SK-N-SH (cell line): ENCODE measurements around the gene KIF18B. TPM values are rescaled to one million over a fixed set of nuclear protein-coding genes. Genes with fewer than 3 reads are reported as not detected.

Experiments used
- CTCF ChIA-PET: fragments of 300-600, 350-600 bp; formaldehyde crosslinking; extraction: SDS; loops from one replicate; lab custom pipeline; 2021; lab: Yijun Ruan, JAX
- POLR2A ChIA-PET: fragments of 350-600 bp; sonication (Branson Sonifier 250); formaldehyde crosslinking; extraction: SDS; loops from one replicate; lab custom pipeline; 2020; ENCODE audit warnings: antibody characterized with exemption, inconsistent platforms; lab: Yijun Ruan, JAX
- DNase-seq: peaks from one replicate; pipeline ENCODE4 v3.0.0; 2012
- H2AFZ ChIP-seq: fragments of 200-600 bp; sonication (generic); 2 replicates; pipeline ENCODE4 v1.8.1; 2016; ENCODE audit warnings: antibody characterized with exemption, mild to moderate bottlenecking, low read depth
- H3F3A ChIP-seq: fragments of 200-600 bp; sonication (generic); replicated peaks from 2 replicates; pipeline ENCODE3; 2016; ENCODE audit warnings: antibody characterized with exemption, mild to moderate bottlenecking; ENCODE audit not compliant: insufficient read depth
- H3K27ac ChIP-seq, 2 experiments: fragments of 200-500 bp in 1 of 2; fragments of 200-600 bp in 1 of 2; sonication (Bioruptor generic) in 1 of 2; sonication (generic), shearing (Covaris generic) in 1 of 2; 2 replicates each; pipeline versions ENCODE4 v1.5.1 to v1.6.1; 2014 to 2016; ENCODE audit warnings: low read depth in 2 of 2, inconsistent platforms in 1 of 2, low read length in 1 of 2, mild to moderate bottlenecking in 1 of 2, mixed read lengths in 1 of 2
- H3K27me3 ChIP-seq: fragments of 200-600 bp; sonication (generic), shearing (Covaris generic); 2 replicates; pipeline ENCODE4 v1.6.1; 2016; ENCODE audit warnings: mixed run types; ENCODE audit not compliant: insufficient read depth
- H3K36me3 ChIP-seq, 2 experiments: fragments of 200-500 bp in 1 of 2; fragments of 200-600 bp in 1 of 2; sonication (Bioruptor generic) in 1 of 2; sonication (generic) in 1 of 2; replicated peaks in 1 of 2; 2 replicates each; pipeline versions ENCODE3 to v1.5.1; 2014 to 2016; ENCODE audit warnings: low read length in 1 of 2, mild to moderate bottlenecking in 1 of 2; ENCODE audit not compliant: insufficient read depth in 2 of 2, control insufficient read depth in 1 of 2
- H3K4me1 ChIP-seq, 2 experiments: fragments of 200-500 bp in 1 of 2; fragments of 200-600 bp in 1 of 2; sonication (Bioruptor generic) in 1 of 2; sonication (generic), shearing (Covaris generic) in 1 of 2; 2 replicates each; pipeline versions ENCODE4 v1.5.1 to v1.6.1; 2014 to 2016; ENCODE audit warnings: low read depth in 1 of 2, low read length in 1 of 2, mixed run types in 1 of 2; ENCODE audit not compliant: insufficient read depth in 2 of 2, control insufficient read depth in 1 of 2
- H3K4me2 ChIP-seq: fragments of 200-600 bp; sonication (generic), shearing (Covaris generic); 2 replicates; pipeline ENCODE4 v1.6.1; 2017; ENCODE audit warnings: mixed run types
- H3K4me3 ChIP-seq, 2 experiments: fragments of 200-500 bp in 1 of 2; fragments of 200-600 bp in 1 of 2; sonication (Bioruptor generic) in 1 of 2; sonication (generic), shearing (Covaris generic) in 1 of 2; 2 replicates each; pipeline versions ENCODE4 v1.5.1 to v1.8.1; 2014 to 2016; ENCODE audit warnings: low read depth in 2 of 2, inconsistent platforms in 1 of 2, low read length in 1 of 2, mild to moderate bottlenecking in 1 of 2, mixed read lengths in 1 of 2, moderate library complexity in 1 of 2
- H3K79me2 ChIP-seq: fragments of 200-600 bp; sonication (generic); 2 replicates; pipeline ENCODE4 v1.8.1; 2017; ENCODE audit warnings: mild to moderate bottlenecking; ENCODE audit not compliant: insufficient read depth
- H3K9ac ChIP-seq: fragments of 200-600 bp; sonication (generic); 2 replicates; pipeline ENCODE4 v1.6.1; 2017; ENCODE audit warnings: mixed run types
- H3K9me2 ChIP-seq: fragments of 200-600 bp; sonication (generic); 2 replicates; pipeline ENCODE4 v1.6.1; 2017; ENCODE audit warnings: mixed run types
- H3K9me3 ChIP-seq: fragments of 200-600 bp; sonication (generic); 2 replicates; pipeline ENCODE4 v1.6.1; 2017; ENCODE audit warnings: mixed run types, mild to moderate bottlenecking, moderate library complexity
- H4K20me1 ChIP-seq: fragments of 200-600 bp; sonication (generic); 2 replicates; pipeline ENCODE4 v1.6.1; 2017; ENCODE audit warnings: mild to moderate bottlenecking, mixed run types; ENCODE audit not compliant: insufficient read depth
- CHD2 ChIP-seq: fragments of 150-350 bp; IDR thresholded peaks from 2 replicates; pipeline ENCODE4 v1.6.1; 2018; ENCODE audit warnings: low read length; ENCODE audit not compliant: partially characterized antibody
- EZH2phosphoT487 ChIP-seq: fragments of 200-600 bp; sonication (generic); IDR thresholded peaks from 2 replicates; pipeline ENCODE4 v1.6.1; 2017; ENCODE audit warnings: low read depth, mixed run types, mild to moderate bottlenecking, antibody characterized with exemption, moderate library complexity, borderline replicate concordance
- GABPA ChIP-seq: IDR thresholded peaks from 2 replicates; pipeline ENCODE4 v1.4.0; 2012; ENCODE audit warnings: low read depth, mild to moderate bottlenecking
- GATA2 ChIP-seq: sonication (generic); formaldehyde crosslinking; IDR thresholded peaks from 2 replicates; pipeline ENCODE4 v1.5.0; 2020; ENCODE audit warnings: mild to moderate bottlenecking, missing genetic modification reagents
- JUND ChIP-seq: IDR thresholded peaks from 2 replicates; pipeline ENCODE4 v1.4.0; 2012
- RAD21 ChIP-seq: IDR thresholded peaks from 2 replicates; pipeline ENCODE4 v1.6.1; 2012; ENCODE audit warnings: mild to moderate bottlenecking, low read length
- RCOR1 ChIP-seq: fragments of 150-350 bp; IDR thresholded peaks from 2 replicates; pipeline ENCODE4 v1.6.1; 2017; ENCODE audit warnings: antibody characterized with exemption, low read length
- RXRA ChIP-seq: IDR thresholded peaks from 2 replicates; pipeline ENCODE4 v1.4.0; 2012; ENCODE audit warnings: low read depth, mild to moderate bottlenecking, borderline replicate concordance
- SIN3A ChIP-seq: IDR thresholded peaks from 2 replicates; pipeline ENCODE4 v1.6.1; 2012; ENCODE audit warnings: low read depth, mild to moderate bottlenecking, low read length, moderate library complexity, borderline replicate concordance
- SMC3 ChIP-seq: IDR thresholded peaks from 2 replicates; pipeline ENCODE4 v1.6.1; 2012; ENCODE audit warnings: low read depth, low read length, improper control_type of control experiment
- TEAD4 ChIP-seq: IDR thresholded peaks from 2 replicates; pipeline ENCODE4 v1.4.0; 2012; ENCODE audit warnings: mild to moderate bottlenecking, borderline replicate concordance; ENCODE audit not compliant: insufficient read depth
- WGBS: methylation state at CpG from one replicate; pipeline ENCODE4 v1.1.6; 2017; ENCODE audit warnings: low lambda C conversion rate; 5-methylcytosine and 5-hydroxymethylcytosine counted together
- polyA plus RNA-seq, 3 experiments: library from polyadenylated mRNA; depleted of rRNA; stranded (reverse); fragments of >200 nt; gene quantifications; 2 replicates each; pipeline ENCODE4 v1.2.3, GENCODE V29; 2012
- TF ChIP-seq, protein P1 (sequence below): fragments of 150-350 bp; IDR thresholded peaks from 2 replicates; pipeline ENCODE4 v1.6.1; 2016; ENCODE audit warnings: mild to moderate bottlenecking, low read depth, low read length
- TF ChIP-seq, protein P2 (sequence below): fragments of 200-600 bp; sonication (generic); IDR thresholded peaks from 2 replicates; pipeline ENCODE4 v1.6.1; 2017; ENCODE audit warnings: antibody characterized with exemption, mild to moderate bottlenecking, moderate library complexity
- TF ChIP-seq, protein P3 (sequence below): IDR thresholded peaks from 2 replicates; pipeline ENCODE4 v1.4.0; 2012; ENCODE audit warnings: low read depth
- TF ChIP-seq, protein P4 (sequence below): IDR thresholded peaks from 2 replicates; pipeline ENCODE4 v1.4.0; 2012; ENCODE audit warnings: low read depth, borderline replicate concordance
- TF ChIP-seq, protein P5 (sequence below): fragments of 150-350 bp; IDR thresholded peaks from 2 replicates; pipeline ENCODE4 v1.6.1; 2017; ENCODE audit warnings: antibody characterized with exemption, low read length, low read depth, borderline replicate concordance

Gene KIF18B
- polyA plus RNA-seq, 1 of the 3 experiments (the other 2 are of a cell fraction) = 14.7 TPM

DNA sequence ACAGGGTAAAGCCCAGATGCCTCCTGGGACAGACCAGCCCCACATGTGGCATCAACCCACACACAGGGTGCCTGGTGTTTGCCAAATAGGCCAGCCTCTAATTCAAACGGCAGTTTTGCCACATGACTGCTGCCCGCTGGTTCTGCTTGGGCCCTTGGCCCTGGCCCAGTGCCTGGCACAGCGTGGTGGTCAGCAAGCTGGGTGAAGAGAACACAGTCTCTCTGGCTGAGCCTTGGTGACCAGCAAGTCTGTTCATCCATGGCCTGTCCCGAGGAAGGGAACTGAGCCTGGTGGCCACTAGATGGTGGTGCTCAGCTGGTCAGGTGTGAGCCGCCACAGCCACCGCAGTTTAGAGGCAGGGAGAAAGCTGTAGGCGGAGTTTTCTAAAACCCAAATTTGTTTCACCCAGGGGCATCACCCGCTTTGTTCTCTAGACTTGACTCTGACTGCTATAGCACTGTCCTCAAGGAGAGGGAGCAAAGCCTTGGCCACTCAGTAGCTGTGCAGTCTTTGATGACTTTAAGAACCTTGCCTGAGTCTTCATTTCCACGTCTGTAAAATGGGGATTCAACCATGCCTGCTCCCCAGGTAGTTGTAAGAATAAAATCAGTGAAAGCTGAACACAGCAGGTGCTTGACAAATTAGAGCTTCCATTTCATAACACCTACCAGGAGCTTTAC, 27.5 kb downstream of the KIF18B start:
- Histone ChIP-seq H3K9ac (no peak overlapping the region), H3K4me2 (no peak overlapping the region)
- peak; percentile 89 for DNase-seq

DNA sequence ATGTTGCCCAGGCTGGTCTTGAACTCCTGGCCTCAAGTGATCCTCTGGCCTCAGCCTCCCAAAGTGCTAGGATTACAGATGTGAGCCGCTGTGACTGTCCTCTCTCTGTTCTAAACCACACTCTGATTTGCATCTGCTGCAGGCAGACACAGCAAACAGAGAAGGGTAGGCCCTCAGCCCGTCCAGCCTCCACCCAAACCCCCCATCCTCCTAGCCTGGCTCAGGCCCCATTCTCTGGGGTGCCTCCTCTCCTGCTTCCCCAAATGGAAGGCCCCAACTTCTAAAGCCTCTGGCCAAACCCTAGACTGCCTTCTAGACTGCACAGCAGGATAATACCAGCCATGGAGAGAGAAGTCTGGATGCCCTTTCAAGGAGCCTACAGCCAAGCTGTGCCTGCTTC, 28.2 kb downstream of the KIF18B start:
- H3K79me2 ChIP-seq = no peaks in the 10 kb centered on the region
- no peak overlapping the region for H3K4me2 ChIP-seq
- H3K36me3 ChIP-seq = no peaks in the 10 kb centered on the region
- ChIA-PET POLR2A (interaction anchor here (1.0 to 2.5 kb wide), 4 partner anchors 12 to 230 kb away, joined by 3 to 14 read pairs (median 6); no protein-coding TSS in a partner anchor), CTCF (interaction anchor here (0.5 to 17.2 kb wide), 40 partner anchors 9 to 1018 kb away, joined by 3 to 433 read pairs (median 9); partner anchors contain the start of genes ACBD4, C1QL1, EFTUD2 and PLCD3)
- H3K9ac ChIP-seq = no peak overlapping the region
- WGBS = 63% methylated on average over 2 of the region's 2 CpGs
- DNase-seq = no peak
- H3K27me3 ChIP-seq = no peaks in the 10 kb centered on the region
- H3K9me3 ChIP-seq = no peaks in the 10 kb centered on the region
- H3K4me1 ChIP-seq = peaks cover 18 to 42% of the 10 kb centered on the region in 2 experiments; a peak in 3 of 4 replicates
- no peak overlapping the region for H3K4me3 ChIP-seq
- no peaks in the 10 kb centered on the region for H3K9me2 ChIP-seq
- no peak overlapping the region; a peak in 1 of 4 replicates for H3K27ac ChIP-seq
- no peaks in the 10 kb centered on the region for H4K20me1 ChIP-seq
- H2AFZ ChIP-seq = 0 out of 2 replicates have a peak overlapping the region, but pooled peaks have one; percentile 36
- peaks cover 12% of the 10 kb centered on the region for H3F3A ChIP-seq
- TF ChIP-seq TEAD4 (no peak), RAD21 (no peak), EZH2phosphoT487 (no peak), SMC3 (no peak), SIN3A (no peak), GABPA (no peak), CHD2 (no peak)
- TF ChIP-seq, protein P1, sequence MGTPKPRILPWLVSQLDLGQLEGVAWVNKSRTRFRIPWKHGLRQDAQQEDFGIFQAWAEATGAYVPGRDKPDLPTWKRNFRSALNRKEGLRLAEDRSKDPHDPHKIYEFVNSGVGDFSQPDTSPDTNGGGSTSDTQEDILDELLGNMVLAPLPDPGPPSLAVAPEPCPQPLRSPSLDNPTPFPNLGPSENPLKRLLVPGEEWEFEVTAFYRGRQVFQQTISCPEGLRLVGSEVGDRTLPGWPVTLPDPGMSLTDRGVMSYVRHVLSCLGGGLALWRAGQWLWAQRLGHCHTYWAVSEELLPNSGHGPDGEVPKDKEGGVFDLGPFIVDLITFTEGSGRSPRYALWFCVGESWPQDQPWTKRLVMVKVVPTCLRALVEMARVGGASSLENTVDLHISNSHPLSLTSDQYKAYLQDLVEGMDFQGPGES = no peak
- TF ChIP-seq, protein P2, sequence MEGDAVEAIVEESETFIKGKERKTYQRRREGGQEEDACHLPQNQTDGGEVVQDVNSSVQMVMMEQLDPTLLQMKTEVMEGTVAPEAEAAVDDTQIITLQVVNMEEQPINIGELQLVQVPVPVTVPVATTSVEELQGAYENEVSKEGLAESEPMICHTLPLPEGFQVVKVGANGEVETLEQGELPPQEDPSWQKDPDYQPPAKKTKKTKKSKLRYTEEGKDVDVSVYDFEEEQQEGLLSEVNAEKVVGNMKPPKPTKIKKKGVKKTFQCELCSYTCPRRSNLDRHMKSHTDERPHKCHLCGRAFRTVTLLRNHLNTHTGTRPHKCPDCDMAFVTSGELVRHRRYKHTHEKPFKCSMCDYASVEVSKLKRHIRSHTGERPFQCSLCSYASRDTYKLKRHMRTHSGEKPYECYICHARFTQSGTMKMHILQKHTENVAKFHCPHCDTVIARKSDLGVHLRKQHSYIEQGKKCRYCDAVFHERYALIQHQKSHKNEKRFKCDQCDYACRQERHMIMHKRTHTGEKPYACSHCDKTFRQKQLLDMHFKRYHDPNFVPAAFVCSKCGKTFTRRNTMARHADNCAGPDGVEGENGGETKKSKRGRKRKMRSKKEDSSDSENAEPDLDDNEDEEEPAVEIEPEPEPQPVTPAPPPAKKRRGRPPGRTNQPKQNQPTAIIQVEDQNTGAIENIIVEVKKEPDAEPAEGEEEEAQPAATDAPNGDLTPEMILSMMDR = no peak
- TF ChIP-seq, protein P3, sequence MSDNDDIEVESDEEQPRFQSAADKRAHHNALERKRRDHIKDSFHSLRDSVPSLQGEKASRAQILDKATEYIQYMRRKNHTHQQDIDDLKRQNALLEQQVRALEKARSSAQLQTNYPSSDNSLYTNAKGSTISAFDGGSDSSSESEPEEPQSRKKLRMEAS = no peak

More for the DNA sequence above, 27.5 kb downstream of the KIF18B start:
- Histone ChIP-seq H4K20me1 (no peaks in the 10 kb centered on the region), H3K9me2 (no peaks in the 10 kb centered on the region), H2AFZ (peak overlapping the region; percentile 36; the same call in 1 of the 2 replicates), H3K4me3 (no peak overlapping the region; a peak in 1 of 4 replicates), H3K36me3 (no peaks in the 10 kb centered on the region), H3K4me1 (peaks cover 18 to 42% of the 10 kb centered on the region in 2 experiments; a peak in 3 of 4 replicates), H3F3A (peaks cover 12% of the 10 kb centered on the region), H3K9me3 (no peaks in the 10 kb centered on the region), H3K79me2 (no peaks in the 10 kb centered on the region), H3K27ac (no peak overlapping the region; a peak in 1 of 4 replicates), H3K27me3 (no peaks in the 10 kb centered on the region)
- ChIA-PET CTCF (interaction anchor here (0.5 to 17.2 kb wide), 53 partner anchors 10 to 1017 kb away, joined by 3 to 433 read pairs (median 6); partner anchors contain the start of genes ACBD4, C1QL1, EFTUD2 and NMT1), POLR2A (interaction anchor here (0.7 to 2.5 kb wide), 8 partner anchors 9 to 229 kb away, joined by 3 to 14 read pairs (median 3); no protein-coding TSS in a partner anchor)
- WGBS = 18% methylated on average over 8 of the region's 9 CpGs
- no peak for TF ChIP-seq RCOR1
- TF ChIP-seq RAD21 = peak; percentile 98
- TF ChIP-seq JUND = no peak
- TF ChIP-seq, protein P4, sequence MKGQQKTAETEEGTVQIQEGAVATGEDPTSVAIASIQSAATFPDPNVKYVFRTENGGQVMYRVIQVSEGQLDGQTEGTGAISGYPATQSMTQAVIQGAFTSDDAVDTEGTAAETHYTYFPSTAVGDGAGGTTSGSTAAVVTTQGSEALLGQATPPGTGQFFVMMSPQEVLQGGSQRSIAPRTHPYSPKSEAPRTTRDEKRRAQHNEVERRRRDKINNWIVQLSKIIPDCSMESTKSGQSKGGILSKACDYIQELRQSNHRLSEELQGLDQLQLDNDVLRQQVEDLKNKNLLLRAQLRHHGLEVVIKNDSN = no peak
- TF ChIP-seq, protein P5, sequence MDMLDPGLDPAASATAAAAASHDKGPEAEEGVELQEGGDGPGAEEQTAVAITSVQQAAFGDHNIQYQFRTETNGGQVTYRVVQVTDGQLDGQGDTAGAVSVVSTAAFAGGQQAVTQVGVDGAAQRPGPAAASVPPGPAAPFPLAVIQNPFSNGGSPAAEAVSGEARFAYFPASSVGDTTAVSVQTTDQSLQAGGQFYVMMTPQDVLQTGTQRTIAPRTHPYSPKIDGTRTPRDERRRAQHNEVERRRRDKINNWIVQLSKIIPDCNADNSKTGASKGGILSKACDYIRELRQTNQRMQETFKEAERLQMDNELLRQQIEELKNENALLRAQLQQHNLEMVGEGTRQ = no peak
- TF ChIP-seq, protein P2 = peak; percentile 84
- peak; percentile 51 for TF ChIP-seq CHD2
- TF ChIP-seq GATA2 (CRISPR knock-in tag) = no peak
- TF ChIP-seq SMC3 = peak; percentile 93
- no peak for TF ChIP-seq RXRA
